ENCODE data around the gene BPIFB6. TPM values are rescaled to one million over a fixed set of nuclear protein-coding genes. Genes with fewer than 3 reads are reported as not detected.
A peak's percentile ranks its signal among the peaks of the same experiment; 100 is the strongest.

BPIFB6 gene
- total RNA-seq, 1 experiment from 2014 or later: not detected

DNA sequence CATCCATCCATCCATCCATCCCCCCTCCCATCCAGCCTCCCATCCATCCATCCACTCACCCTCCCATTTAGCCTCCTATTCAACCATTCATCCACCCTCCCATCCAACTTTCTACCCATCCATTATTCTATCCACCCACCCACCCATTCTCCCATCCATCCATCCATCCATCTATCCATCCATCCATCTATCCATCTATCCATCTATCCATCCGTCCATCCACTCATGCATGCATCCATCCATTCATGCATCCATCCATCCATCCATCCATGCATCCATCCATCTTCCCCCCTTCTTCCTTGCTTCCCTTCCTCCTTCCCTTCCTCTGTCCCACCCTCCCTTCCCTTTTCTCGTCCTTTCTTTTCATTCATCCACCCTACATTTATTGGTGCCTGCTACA, 43.2 kb downstream of the BPIFB6 start:
- POLR2A ChIA-PET (ENCODE audit: low non-redundant PET): no interaction called here
- H3K27ac ChIP-seq (ENCODE audit: low read depth, low read length, poor library complexity, severe bottlenecking): no peak overlapping the region
- no TSS peak for BruUV-seq (replicated peaks)
- peaks cover 12% of the 10 kb centered on the region for H3K27me3 ChIP-seq (replicated peaks; ENCODE audit: insufficient read depth, low read depth, low read length, poor library complexity)
- H3K4me3 ChIP-seq (ENCODE audit: low read depth, low read length, poor library complexity, severe bottlenecking): no peak overlapping the region
- intact Hi-C loops (cut with micrococcal nuclease; ENCODE audit: unreplicated experiment): no loop called here
- no peaks in the 10 kb centered on the region for H3K9me3 ChIP-seq (ENCODE audit: low read depth, low read length, poor library complexity, severe bottlenecking)
- TF ChIP-seq, protein P1, sequence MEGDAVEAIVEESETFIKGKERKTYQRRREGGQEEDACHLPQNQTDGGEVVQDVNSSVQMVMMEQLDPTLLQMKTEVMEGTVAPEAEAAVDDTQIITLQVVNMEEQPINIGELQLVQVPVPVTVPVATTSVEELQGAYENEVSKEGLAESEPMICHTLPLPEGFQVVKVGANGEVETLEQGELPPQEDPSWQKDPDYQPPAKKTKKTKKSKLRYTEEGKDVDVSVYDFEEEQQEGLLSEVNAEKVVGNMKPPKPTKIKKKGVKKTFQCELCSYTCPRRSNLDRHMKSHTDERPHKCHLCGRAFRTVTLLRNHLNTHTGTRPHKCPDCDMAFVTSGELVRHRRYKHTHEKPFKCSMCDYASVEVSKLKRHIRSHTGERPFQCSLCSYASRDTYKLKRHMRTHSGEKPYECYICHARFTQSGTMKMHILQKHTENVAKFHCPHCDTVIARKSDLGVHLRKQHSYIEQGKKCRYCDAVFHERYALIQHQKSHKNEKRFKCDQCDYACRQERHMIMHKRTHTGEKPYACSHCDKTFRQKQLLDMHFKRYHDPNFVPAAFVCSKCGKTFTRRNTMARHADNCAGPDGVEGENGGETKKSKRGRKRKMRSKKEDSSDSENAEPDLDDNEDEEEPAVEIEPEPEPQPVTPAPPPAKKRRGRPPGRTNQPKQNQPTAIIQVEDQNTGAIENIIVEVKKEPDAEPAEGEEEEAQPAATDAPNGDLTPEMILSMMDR (conservative IDR thresholded peaks at IDR 0.05; ENCODE audit: low read depth, low read length): no peak
- no peak for TF ChIP-seq EZH2 (IDR thresholded peaks at IDR 0.05; ENCODE audit: borderline replicate concordance, low read depth, low read length, poor library complexity, severe bottlenecking)
- no peaks in the 10 kb centered on the region for H3K4me1 ChIP-seq (ENCODE audit: insufficient read depth, low read length, poor library complexity, severe bottlenecking)
- H3K36me3 ChIP-seq (ENCODE audit: insufficient read depth, low read length, poor library complexity, severe bottlenecking): no peaks in the 10 kb centered on the region
- DNase-seq (ENCODE audit: low spot score): no peak
- CTCF ChIA-PET: no interaction called here

DNA sequence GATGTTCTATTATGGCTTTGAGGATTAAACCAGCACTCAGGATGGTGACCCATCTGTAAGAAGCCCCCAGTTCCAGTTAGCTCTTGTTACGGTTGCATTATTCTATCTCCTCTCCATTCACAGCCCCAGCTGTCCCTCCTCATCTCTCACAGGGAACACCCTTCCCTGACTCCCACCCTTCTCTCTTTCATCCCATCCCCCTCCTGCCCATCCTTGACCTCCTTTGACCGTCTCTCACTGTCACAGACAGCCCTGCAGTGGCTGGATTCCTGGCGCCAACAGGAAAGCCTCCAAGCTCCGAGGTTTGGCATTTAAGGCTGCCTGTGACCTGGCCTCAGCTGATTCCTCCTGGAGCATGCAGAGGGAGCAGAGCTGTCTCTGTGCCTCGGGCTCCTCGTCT, 43.8 kb downstream of the BPIFB6 start:
- Histone ChIP-seq H3K4me1 (ENCODE audit: insufficient read depth, low read length, poor library complexity, severe bottlenecking) (no peaks in the 10 kb centered on the region), H3K4me3 (ENCODE audit: low read depth, low read length, poor library complexity, severe bottlenecking) (no peak overlapping the region), H3K9me3 (ENCODE audit: low read depth, low read length, poor library complexity, severe bottlenecking) (no peaks in the 10 kb centered on the region), H3K36me3 (ENCODE audit: insufficient read depth, low read length, poor library complexity, severe bottlenecking) (no peaks in the 10 kb centered on the region), H3K27me3 (replicated peaks; ENCODE audit: insufficient read depth, low read depth, low read length, poor library complexity) (peaks cover 12% of the 10 kb centered on the region), H3K27ac (ENCODE audit: low read depth, low read length, poor library complexity, severe bottlenecking) (no peak overlapping the region)
- no TSS peak for BruUV-seq (replicated peaks)
- intact Hi-C loops (cut with micrococcal nuclease; ENCODE audit: unreplicated experiment): no loop called here
- POLR2A ChIA-PET (ENCODE audit: low non-redundant PET): no interaction called here
- no peak for TF ChIP-seq EZH2 (IDR thresholded peaks at IDR 0.05; ENCODE audit: borderline replicate concordance, low read depth, low read length, poor library complexity, severe bottlenecking)
- TF ChIP-seq, protein P1 (conservative IDR thresholded peaks at IDR 0.05; ENCODE audit: low read depth, low read length): no peak
- CTCF ChIA-PET: no interaction called here
- no peak for DNase-seq (ENCODE audit: low spot score)

DNA sequence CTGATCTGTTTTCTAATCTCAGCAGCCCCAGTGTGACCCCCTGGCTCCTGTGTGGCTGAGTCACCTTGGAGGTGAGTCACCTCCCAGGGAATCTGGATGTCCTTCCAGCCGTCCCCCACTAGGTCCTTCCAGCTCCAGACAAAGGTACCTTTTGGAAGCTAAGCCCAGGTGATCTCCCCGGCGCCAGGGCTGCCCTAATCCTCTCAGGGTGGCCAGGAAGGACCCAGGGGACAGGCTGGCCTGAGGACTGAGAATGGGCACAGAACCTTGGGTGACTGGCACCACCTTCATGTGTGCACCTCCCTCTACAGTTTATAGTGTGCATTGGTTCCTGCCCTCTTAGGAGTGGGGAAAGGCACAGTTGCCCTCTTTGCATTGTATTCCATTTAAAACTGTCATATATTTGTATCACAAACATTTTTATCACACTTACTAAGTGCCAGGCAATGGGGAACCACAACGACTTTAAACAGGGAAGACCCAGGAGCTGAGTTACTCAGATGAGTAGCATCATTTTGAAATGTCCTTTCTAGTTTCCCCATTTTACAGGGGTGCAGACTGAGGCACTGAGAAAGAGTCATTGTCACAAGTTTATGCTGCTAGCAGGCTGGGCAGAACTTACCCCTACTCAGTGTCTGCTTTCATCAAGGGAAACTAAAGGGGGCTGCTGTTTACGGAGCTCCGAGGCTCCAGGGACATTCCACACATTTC, 45.4 kb downstream of the BPIFB6 start:
- Histone ChIP-seq H3K27me3 (replicated peaks; ENCODE audit: insufficient read depth, low read depth, low read length, poor library complexity) (peaks cover 12% of the 10 kb centered on the region), H3K36me3 (ENCODE audit: insufficient read depth, low read length, poor library complexity, severe bottlenecking) (no peaks in the 10 kb centered on the region), H3K9me3 (ENCODE audit: low read depth, low read length, poor library complexity, severe bottlenecking) (no peaks in the 10 kb centered on the region), H3K4me3 (ENCODE audit: low read depth, low read length, poor library complexity, severe bottlenecking) (no peak overlapping the region), H3K27ac (ENCODE audit: low read depth, low read length, poor library complexity, severe bottlenecking) (no peak overlapping the region), H3K4me1 (ENCODE audit: insufficient read depth, low read length, poor library complexity, severe bottlenecking) (no peaks in the 10 kb centered on the region)
- TF ChIP-seq EZH2 (IDR thresholded peaks at IDR 0.05; ENCODE audit: borderline replicate concordance, low read depth, low read length, poor library complexity, severe bottlenecking): no peak
- TF ChIP-seq, protein P1 (conservative IDR thresholded peaks at IDR 0.05; ENCODE audit: low read depth, low read length): peak; percentile 51
- ChIA-PET POLR2A (ENCODE audit: low non-redundant PET) (no interaction called here), CTCF (no interaction called here)
- DNase-seq (ENCODE audit: low spot score): peak; percentile 9
- intact Hi-C loops (cut with micrococcal nuclease; ENCODE audit: unreplicated experiment): no loop called here
- no TSS peak for BruUV-seq (replicated peaks)
